OCI-LY3 (cell line): ENCODE results near the gene PHF21B.

Experiments used
- CTCF ChIP-seq: fragments of 200-600, 300-600 bp; sonication (generic); IDR thresholded peaks from 2 replicates; pipeline ENCODE4 v1.5.1; 2014; ENCODE audit warnings: antibody characterized with exemption, low read length, low read depth
- EZH2phosphoT487 ChIP-seq: fragments of 200-600 bp; shearing (Covaris generic); IDR thresholded peaks from 2 replicates; pipeline ENCODE4 v1.6.1; 2018; ENCODE audit warnings: antibody characterized with exemption, mixed run types, low read depth

DNA sequence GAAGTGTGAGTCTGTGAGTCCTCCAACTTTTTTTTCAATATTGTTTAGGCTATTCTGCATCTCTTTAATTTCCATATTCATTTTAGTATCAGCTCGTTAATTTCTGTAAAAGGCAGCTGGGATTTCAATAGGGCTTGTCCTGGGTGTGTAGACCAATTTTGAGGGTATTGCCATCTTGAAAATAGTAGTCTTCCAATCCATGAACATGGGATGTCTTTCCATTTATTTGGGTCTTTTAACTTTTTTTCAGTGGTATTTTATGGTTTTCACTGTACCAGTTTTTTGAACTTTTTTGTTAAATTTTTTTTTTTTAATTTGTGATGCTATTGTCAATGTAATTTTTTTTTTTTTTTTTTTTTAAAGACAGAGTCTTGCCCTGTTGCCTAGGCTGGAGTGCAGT, 177.9 kb downstream of the PHF21B start:
- TF ChIP-seq CTCF (no peak), EZH2phosphoT487 (no peak)
